Activated B cell treated with CpG ODN at 0.5 μM for 24 hours (primary cell): ENCODE measurements around the gene TMEM115. TPM values are rescaled to one million over a fixed set of nuclear protein-coding genes. Genes with fewer than 3 reads are reported as not detected.

ENCODE experiments used
- ATAC-seq: fragments of 200-7000 bp; cut with Tn5 transposase; one replicate; pipeline ENCODE4 v1.10.0; 2021; ENCODE audit warnings: low read depth, mild to moderate bottlenecking, moderate library complexity
- CTCF ChIA-PET: fragments of 350-600 bp; sonication (Branson Sonifier 250); formaldehyde crosslinking; loops from one replicate; lab custom pipeline; 2021; ENCODE audit warnings: antibody characterized with exemption; lab: Charles Lee
- POLR2A ChIA-PET: fragments of 350-600 bp; sonication (Branson Sonifier 250); formaldehyde crosslinking; loops from one replicate; lab custom pipeline; 2021; ENCODE audit warnings: antibody characterized with exemption; lab: Charles Lee
- DNase-seq: peaks from one replicate; pipeline ENCODE4 v3.0.0; 2022
- H3K27ac Mint-ChIP-seq: one replicate; pipeline ENCODE4 v1.8.0; 2020; ENCODE audit warnings: mixed read lengths
- H3K27me3 Mint-ChIP-seq: one replicate; pipeline ENCODE4 v1.8.0; 2021; ENCODE audit warnings: mixed read lengths
- H3K36me3 Mint-ChIP-seq: one replicate; pipeline ENCODE4 v1.8.0; 2021; ENCODE audit warnings: low read depth, mixed read lengths
- H3K4me1 Mint-ChIP-seq: one replicate; pipeline ENCODE4 v1.8.0; 2021; ENCODE audit warnings: mixed read lengths
- H3K4me3 Mint-ChIP-seq: one replicate; pipeline ENCODE4 v1.8.0; 2020; ENCODE audit warnings: mild to moderate bottlenecking, mixed read lengths
- H3K9me3 Mint-ChIP-seq: one replicate; pipeline ENCODE4 v1.8.0; 2020; ENCODE audit warnings: mixed read lengths
- intact Hi-C: fragments of 100-400 bp; cut with micrococcal nuclease; formaldehyde crosslinking; loops from one replicate; pipeline ENCODE4 v1.15.1; 2024
- total RNA-seq: library from RNA; stranded (reverse); gene quantifications from 2 replicates; pipeline ENCODE4 v1.2.3, GENCODE V29; 2022
- TF ChIP-seq, protein P1 (sequence below): fragments of 200-600 bp; IDR thresholded peaks from one replicate; pipeline ENCODE4 v1.8.0; 2022; ENCODE audit warnings: antibody characterized with exemption, mild to moderate bottlenecking

Gene TMEM115
- total RNA-seq, 1 donor from 2014 or later: 19.6 TPM

DNA sequence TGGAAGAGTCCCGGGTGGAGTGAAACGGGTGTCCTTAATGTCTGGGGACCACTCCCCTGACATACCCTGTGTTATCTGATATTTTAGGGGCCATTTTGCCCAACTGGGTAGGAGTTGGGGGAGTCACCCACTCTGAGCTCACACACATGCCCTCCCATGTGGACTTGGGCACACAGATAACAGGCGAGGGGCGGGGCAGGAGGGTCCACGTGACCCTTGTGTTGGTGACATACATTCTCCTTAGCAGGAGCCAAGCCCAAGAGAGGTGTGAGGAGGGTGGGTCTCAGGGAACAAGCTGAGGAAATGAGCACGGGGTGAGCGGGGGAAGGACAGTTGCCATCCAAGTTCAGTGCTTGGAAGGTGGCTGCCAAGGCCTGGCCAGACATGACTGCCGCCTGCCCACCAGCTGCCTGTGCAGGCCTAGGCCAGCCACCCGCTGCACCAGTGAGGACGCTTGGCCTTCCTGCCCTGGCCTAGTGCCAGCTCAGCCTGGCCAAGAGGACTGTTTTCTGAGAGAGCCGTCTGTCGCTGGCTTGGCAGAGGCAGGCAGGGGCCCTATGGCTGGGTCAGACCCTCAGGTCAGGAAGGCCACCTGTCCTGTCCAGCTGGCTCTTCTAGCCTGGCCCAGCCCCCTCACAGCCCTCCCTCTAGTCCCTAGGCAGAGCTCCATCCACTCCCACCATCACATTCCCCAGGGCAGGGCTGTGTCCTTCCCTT lies 31.3 kb upstream of the TMEM115 start:
- intact Hi-C loops: no loop called here

GRCh38 chr3:50389414-50389767 lies 30.1 kb upstream of the TMEM115 start:
- CTCF ChIA-PET: no interaction called here
- no peak for ATAC-seq
- Mint-ChIP-seq H3K27me3 (no peaks in the 10 kb centered on the region), H3K27ac (no peak overlapping the region), H3K4me3 (no peak overlapping the region), H3K9me3 (no peaks in the 10 kb centered on the region), H3K4me1 (no peaks in the 10 kb centered on the region), H3K36me3 (no peaks in the 10 kb centered on the region)
- intact Hi-C loops: no loop called here
- no peak for DNase-seq
- POLR2A ChIA-PET: interaction anchor here (0.7 kb wide), 1 partner anchor 150 kb away, joined by 7 read pairs; no protein-coding TSS in a partner anchor
- TF ChIP-seq, protein P1, sequence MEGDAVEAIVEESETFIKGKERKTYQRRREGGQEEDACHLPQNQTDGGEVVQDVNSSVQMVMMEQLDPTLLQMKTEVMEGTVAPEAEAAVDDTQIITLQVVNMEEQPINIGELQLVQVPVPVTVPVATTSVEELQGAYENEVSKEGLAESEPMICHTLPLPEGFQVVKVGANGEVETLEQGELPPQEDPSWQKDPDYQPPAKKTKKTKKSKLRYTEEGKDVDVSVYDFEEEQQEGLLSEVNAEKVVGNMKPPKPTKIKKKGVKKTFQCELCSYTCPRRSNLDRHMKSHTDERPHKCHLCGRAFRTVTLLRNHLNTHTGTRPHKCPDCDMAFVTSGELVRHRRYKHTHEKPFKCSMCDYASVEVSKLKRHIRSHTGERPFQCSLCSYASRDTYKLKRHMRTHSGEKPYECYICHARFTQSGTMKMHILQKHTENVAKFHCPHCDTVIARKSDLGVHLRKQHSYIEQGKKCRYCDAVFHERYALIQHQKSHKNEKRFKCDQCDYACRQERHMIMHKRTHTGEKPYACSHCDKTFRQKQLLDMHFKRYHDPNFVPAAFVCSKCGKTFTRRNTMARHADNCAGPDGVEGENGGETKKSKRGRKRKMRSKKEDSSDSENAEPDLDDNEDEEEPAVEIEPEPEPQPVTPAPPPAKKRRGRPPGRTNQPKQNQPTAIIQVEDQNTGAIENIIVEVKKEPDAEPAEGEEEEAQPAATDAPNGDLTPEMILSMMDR: no peak

More for the DNA sequence above, 31.3 kb upstream of the TMEM115 start:
- Mint-ChIP-seq H3K36me3 (no peaks in the 10 kb centered on the region), H3K27ac (no peak overlapping the region), H3K27me3 (no peaks in the 10 kb centered on the region), H3K9me3 (no peaks in the 10 kb centered on the region), H3K4me1 (no peaks in the 10 kb centered on the region), H3K4me3 (no peak overlapping the region)
- ATAC-seq: no peak
- POLR2A ChIA-PET: no interaction called here
- CTCF ChIA-PET: no interaction called here
- DNase-seq: no peak
- TF ChIP-seq, protein P1: no peak

GRCh38 chr3:50388720-50389413 lies 29.5 kb upstream of the TMEM115 start:
- POLR2A ChIA-PET: interaction anchor here (0.7 kb wide), 1 partner anchor 151 kb away, joined by 7 read pairs; no protein-coding TSS in a partner anchor
- H3K27ac Mint-ChIP-seq: no peak overlapping the region
- ATAC-seq (no peak), DNase-seq (no peak)
- TF ChIP-seq, protein P1: no peak
- no peaks in the 10 kb centered on the region for H3K27me3 Mint-ChIP-seq
- no peaks in the 10 kb centered on the region for H3K4me1 Mint-ChIP-seq
- intact Hi-C loops: no loop called here
- H3K4me3 Mint-ChIP-seq: no peak overlapping the region
- CTCF ChIA-PET: no interaction called here
- no peaks in the 10 kb centered on the region for H3K9me3 Mint-ChIP-seq
- no peaks in the 10 kb centered on the region for H3K36me3 Mint-ChIP-seq

DNA sequence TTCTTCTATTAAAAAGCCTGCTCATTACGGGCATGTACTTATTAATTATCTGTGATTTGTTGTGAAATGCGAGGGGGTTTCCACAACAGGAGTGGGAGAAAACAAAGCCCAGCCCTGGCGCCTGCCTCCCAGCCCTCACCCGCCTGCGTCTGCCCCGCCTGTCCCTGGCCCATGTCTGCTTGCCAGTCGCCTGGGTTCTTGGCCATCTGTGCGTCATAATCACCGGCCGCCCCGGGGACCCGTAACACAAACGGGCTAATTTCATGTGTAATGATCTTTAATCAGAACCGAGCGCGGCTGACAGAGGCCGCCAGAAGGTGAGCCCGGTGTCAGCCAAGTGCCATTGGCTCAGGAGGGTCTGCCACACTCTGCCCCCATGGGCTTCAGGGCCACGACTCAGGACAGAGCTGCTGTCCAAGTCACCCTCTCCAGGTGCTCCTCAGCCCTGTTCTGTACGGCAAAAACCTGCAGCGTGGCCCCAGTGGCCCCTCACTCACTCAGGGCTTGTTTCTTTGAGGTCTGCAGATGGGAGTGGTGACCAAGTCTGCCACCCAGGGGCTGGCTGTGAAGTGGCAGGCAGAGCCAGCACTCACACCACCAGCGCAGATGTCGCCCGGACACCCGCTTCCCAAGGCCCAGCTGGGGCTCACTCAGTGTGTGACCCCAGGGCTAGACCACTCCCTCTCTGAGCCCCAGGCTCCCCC lies 28.8 kb upstream of the TMEM115 start:
- no peak overlapping the region for H3K4me3 Mint-ChIP-seq
- no peak for ATAC-seq

More for the DNA sequence above, 28.8 kb upstream of the TMEM115 start:
- POLR2A ChIA-PET: no interaction called here
- CTCF ChIA-PET: no interaction called here
- Mint-ChIP-seq H3K27ac (no peak overlapping the region), H3K9me3 (no peaks in the 10 kb centered on the region), H3K27me3 (no peaks in the 10 kb centered on the region), H3K36me3 (no peaks in the 10 kb centered on the region), H3K4me1 (no peaks in the 10 kb centered on the region)
- TF ChIP-seq, protein P1: no peak
- intact Hi-C loops: no loop called here
- no peak for DNase-seq
